Glutamatergic neuron (in vitro differentiated cells): Measurements from ENCODE around the gene NEK5. TPM values are rescaled to one million over a fixed set of nuclear protein-coding genes. Genes with fewer than 3 reads are reported as not detected.

Source experiments
- DNase-seq: peaks from one replicate; pipeline ENCODE4 v3.0.0; 2022
- H3K27ac Mint-ChIP-seq: one replicate; pipeline ENCODE4 v1.8.0; 2020; ENCODE audit warnings: mild to moderate bottlenecking, mixed read lengths, inconsistent platforms; ENCODE audit not compliant: unreplicated experiment
- H3K27me3 Mint-ChIP-seq: one replicate; pipeline ENCODE4 v1.8.0; 2020; ENCODE audit warnings: mild to moderate bottlenecking, moderate library complexity, mixed read lengths, inconsistent platforms; ENCODE audit not compliant: unreplicated experiment
- H3K36me3 Mint-ChIP-seq: one replicate; pipeline ENCODE4 v1.8.0; 2020; ENCODE audit warnings: mild to moderate bottlenecking, mixed read lengths, inconsistent platforms; ENCODE audit not compliant: unreplicated experiment
- H3K4me1 Mint-ChIP-seq: one replicate; pipeline ENCODE4 v1.8.0; 2020; ENCODE audit warnings: mild to moderate bottlenecking, low read depth, mixed read lengths, inconsistent platforms; ENCODE audit not compliant: unreplicated experiment
- H3K4me3 Mint-ChIP-seq: one replicate; pipeline ENCODE4 v1.8.0; 2020; ENCODE audit warnings: mild to moderate bottlenecking, mixed read lengths, inconsistent platforms; ENCODE audit not compliant: unreplicated experiment
- H3K9me3 Mint-ChIP-seq: one replicate; pipeline ENCODE4 v1.8.0; 2020; ENCODE audit warnings: mild to moderate bottlenecking, moderate library complexity, mixed read lengths, inconsistent platforms; ENCODE audit not compliant: unreplicated experiment
- CTCF ChIP-seq: fragments of 200-600 bp; sonication (generic); IDR thresholded peaks from one replicate; pipeline ENCODE4 v1.5.0; 2021; ENCODE audit not compliant: partially characterized antibody, unreplicated experiment
- total RNA-seq: library from RNA; stranded (reverse); fragmentation: NEBNext Ultra II Directional; extraction: Animal tissue kit (Norgen Biotek cat#: 25700); gene quantifications from one replicate; pipeline ENCODE4 v1.2.1, GENCODE V29; 2021; ENCODE audit not compliant: unreplicated experiment

NEK5 gene
- total RNA-seq, 1 donor from 2014 or later: not detected

- H3K9me3 Mint-ChIP-seq: peaks cover 2% of the 10 kb centered on the region
- DNase-seq: no peak
- H3K27ac Mint-ChIP-seq: no peak overlapping the region
- peaks cover 24% of the 10 kb centered on the region for H3K4me1 Mint-ChIP-seq
- no peak overlapping the region for H3K4me3 Mint-ChIP-seq
- no peak for TF ChIP-seq CTCF
- H3K36me3 Mint-ChIP-seq: no peaks in the 10 kb centered on the region
- H3K27me3 Mint-ChIP-seq: no peaks in the 10 kb centered on the region
These were observed 131.1 kb downstream of the NEK5 start for GRCh38 chr13:51997641-51998330.

GRCh38 chr13:51997186-51997585 is 131.7 kb downstream of the NEK5 start:
- no peak overlapping the region for H3K27ac Mint-ChIP-seq
- H3K4me3 Mint-ChIP-seq: no peak overlapping the region
- H3K27me3 Mint-ChIP-seq: no peaks in the 10 kb centered on the region
- peaks cover 24% of the 10 kb centered on the region for H3K4me1 Mint-ChIP-seq
- peaks cover 2% of the 10 kb centered on the region for H3K9me3 Mint-ChIP-seq
- no peak for DNase-seq
- H3K36me3 Mint-ChIP-seq: no peaks in the 10 kb centered on the region
- no peak for TF ChIP-seq CTCF

- H3K27me3 Mint-ChIP-seq: no peaks in the 10 kb centered on the region
- DNase-seq: no peak
- no peak for TF ChIP-seq CTCF
- H3K36me3 Mint-ChIP-seq: no peaks in the 10 kb centered on the region
- H3K4me1 Mint-ChIP-seq: peaks cover 24% of the 10 kb centered on the region
- peaks cover 2% of the 10 kb centered on the region for H3K9me3 Mint-ChIP-seq
- no peak overlapping the region for H3K4me3 Mint-ChIP-seq
- H3K27ac Mint-ChIP-seq: no peak overlapping the region
These were observed 132.2 kb downstream of the NEK5 start for GRCh38 chr13:51996641-51997040.

GRCh38 chr13:51995677-51996551 is 133.0 kb downstream of the NEK5 start:
- H3K27me3 Mint-ChIP-seq: no peaks in the 10 kb centered on the region
- TF ChIP-seq CTCF: no peak
- no peak for DNase-seq
- H3K9me3 Mint-ChIP-seq: peaks cover 2% of the 10 kb centered on the region
- H3K27ac Mint-ChIP-seq: no peak overlapping the region
- no peak overlapping the region for H3K4me3 Mint-ChIP-seq
- peaks cover 24% of the 10 kb centered on the region for H3K4me1 Mint-ChIP-seq
- no peaks in the 10 kb centered on the region for H3K36me3 Mint-ChIP-seq

GRCh38 chr13:51993713-51994112 is 135.2 kb downstream of the NEK5 start:
- Mint-ChIP-seq H3K9me3 (peaks cover 2% of the 10 kb centered on the region), H3K36me3 (no peaks in the 10 kb centered on the region), H3K4me1 (peaks cover 8% of the 10 kb centered on the region), H3K4me3 (no peak overlapping the region), H3K27ac (no peak overlapping the region), H3K27me3 (no peaks in the 10 kb centered on the region)
- no peak for DNase-seq
- no peak for TF ChIP-seq CTCF
